Lower leg skin (tissue), 3 donors: ENCODE data around the gene KLF8.

Source experiments
- POLR2A ChIP-seq, 2 donors: fragments of 450-650 bp; IDR thresholded peaks; one replicate each; pipeline ENCODE4 v1.6.1; 2016 to 2017; ENCODE audit warnings: antibody characterized with exemption in 2 of 2, mild to moderate bottlenecking in 1 of 2, moderate library complexity in 1 of 2
- TF ChIP-seq, protein P1 (sequence below), 3 donors: fragments of 450-650 bp; IDR thresholded peaks; one replicate each; pipeline ENCODE4 v1.5.1; 2016; ENCODE audit warnings: antibody characterized with exemption in 3 of 3, mild to moderate bottlenecking in 3 of 3, moderate library complexity in 2 of 3

DNA sequence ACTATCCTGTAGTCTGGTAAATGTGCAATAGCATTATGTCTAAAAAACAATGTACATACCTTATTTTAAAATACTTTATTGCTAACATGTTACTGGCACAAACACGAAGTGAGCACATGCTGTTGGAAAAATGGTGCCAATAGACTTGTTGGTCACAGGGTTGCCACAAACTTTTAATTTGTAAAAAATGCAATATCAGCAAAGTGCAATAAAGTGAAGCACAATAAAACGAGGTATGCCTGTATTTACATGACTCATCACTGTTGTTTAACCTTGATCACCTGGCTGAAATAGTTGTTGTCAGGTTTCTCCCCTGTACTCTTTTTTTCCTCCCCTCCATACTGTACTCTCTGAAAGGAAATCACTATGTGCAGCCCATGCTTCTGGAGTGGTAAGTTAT lies 56.5 kb downstream of the KLF8 start:
- TF ChIP-seq, protein P1, sequence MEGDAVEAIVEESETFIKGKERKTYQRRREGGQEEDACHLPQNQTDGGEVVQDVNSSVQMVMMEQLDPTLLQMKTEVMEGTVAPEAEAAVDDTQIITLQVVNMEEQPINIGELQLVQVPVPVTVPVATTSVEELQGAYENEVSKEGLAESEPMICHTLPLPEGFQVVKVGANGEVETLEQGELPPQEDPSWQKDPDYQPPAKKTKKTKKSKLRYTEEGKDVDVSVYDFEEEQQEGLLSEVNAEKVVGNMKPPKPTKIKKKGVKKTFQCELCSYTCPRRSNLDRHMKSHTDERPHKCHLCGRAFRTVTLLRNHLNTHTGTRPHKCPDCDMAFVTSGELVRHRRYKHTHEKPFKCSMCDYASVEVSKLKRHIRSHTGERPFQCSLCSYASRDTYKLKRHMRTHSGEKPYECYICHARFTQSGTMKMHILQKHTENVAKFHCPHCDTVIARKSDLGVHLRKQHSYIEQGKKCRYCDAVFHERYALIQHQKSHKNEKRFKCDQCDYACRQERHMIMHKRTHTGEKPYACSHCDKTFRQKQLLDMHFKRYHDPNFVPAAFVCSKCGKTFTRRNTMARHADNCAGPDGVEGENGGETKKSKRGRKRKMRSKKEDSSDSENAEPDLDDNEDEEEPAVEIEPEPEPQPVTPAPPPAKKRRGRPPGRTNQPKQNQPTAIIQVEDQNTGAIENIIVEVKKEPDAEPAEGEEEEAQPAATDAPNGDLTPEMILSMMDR (IDR thresholded peaks at IDR 0.05), result no peak
- no peak for TF ChIP-seq POLR2A (IDR thresholded peaks at IDR 0.05)
